Spleen (tissue), 11 donors: ENCODE data around the gene IL18RAP. TPM values are rescaled to one million over a fixed set of nuclear protein-coding genes. Genes with fewer than 3 reads are reported as not detected.
A peak's percentile ranks its signal among the peaks of the same experiment; 100 is the strongest.

Source experiments
- DNase-seq: peaks from one replicate; pipeline ENCODE4 v3.0.0-alpha.2; 2020
- H3K27ac ChIP-seq, 8 donors: fragments of 200-600 bp; sonication (generic) in 7 of 8; 1 replicate in 4 of 8; 2 replicates in 4 of 8; pipeline versions ENCODE4 v1.5.0 to v1.8.0; 2016 to 2021; ENCODE audit warnings: inconsistent platforms in 4 of 8, mild to moderate bottlenecking in 4 of 8, moderate library complexity in 1 of 8
- H3K27me3 ChIP-seq, 7 donors: fragments of 200-600 bp; sonication (generic) in 6 of 7; replicated peaks in 1 of 7; 1 replicate in 4 of 7; 2 replicates in 3 of 7; pipeline versions ENCODE4 v1.5.0 to v1.8.0; 2016 to 2021; ENCODE audit warnings: inconsistent platforms in 3 of 7, mild to moderate bottlenecking in 1 of 7
- H3K36me3 ChIP-seq, 6 donors: fragments of 200-600 bp; sonication (generic) in 5 of 6; 1 replicate in 4 of 6; 2 replicates in 2 of 6; pipeline versions ENCODE4 v1.5.0 to v1.8.0; 2016 to 2021; ENCODE audit warnings: inconsistent platforms in 2 of 6
- H3K4me1 ChIP-seq, 6 donors: fragments of 200-600 bp; sonication (generic) in 5 of 6; 1 replicate in 3 of 6; 2 replicates in 3 of 6; pipeline versions ENCODE4 v1.5.0 to v1.8.0; 2016 to 2021; ENCODE audit warnings: inconsistent platforms in 3 of 6
- H3K4me3 ChIP-seq, 8 donors: fragments of 200-600 bp; sonication (generic) in 7 of 8; 1 replicate in 4 of 8; 2 replicates in 4 of 8; pipeline versions ENCODE4 v1.5.0 to v1.8.0; 2016 to 2021; ENCODE audit warnings: inconsistent platforms in 4 of 8, mild to moderate bottlenecking in 4 of 8, moderate library complexity in 2 of 8
- H3K9me3 ChIP-seq, 8 donors: fragments of 200-600 bp; sonication (generic) in 7 of 8; 1 replicate in 4 of 8; 2 replicates in 4 of 8; pipeline versions ENCODE4 v1.5.0 to v1.8.0; 2016 to 2021; ENCODE audit warnings: inconsistent platforms in 4 of 8
- POLR2A ChIP-seq, 3 donors: fragments of 450-650 bp; IDR thresholded peaks; one replicate each; pipeline ENCODE4 v1.5.1; 2017; ENCODE audit warnings: antibody characterized with exemption in 3 of 3, mild to moderate bottlenecking in 1 of 3
- POLR2AphosphoS5 ChIP-seq, 3 donors: sonication (generic); formaldehyde crosslinking; IDR thresholded peaks; one replicate each; pipeline ENCODE4 v1.5.1; 2017; ENCODE audit warnings: antibody characterized with exemption in 3 of 3
- WGBS, 5 donors: extraction: QIAGEN DNeasy Blood & Tissue Kit in 3 of 5; methylation state at CpG; one replicate each; pipeline versions ENCODE4 v1.1.5 to v1.1.7; 2013 to 2018; 5-methylcytosine and 5-hydroxymethylcytosine counted together
- intact Hi-C: fragments of 100-400 bp; cut with DNase I; formaldehyde crosslinking; loops from one replicate; pipeline ENCODE4 v1.15.0; 2023; ENCODE audit warnings: low total_unique reads
- polyA plus RNA-seq, 3 donors: library from polyadenylated mRNA; stranded (reverse); fragments of 200-250 nt; gene quantifications; one replicate each; pipeline ENCODE4 v1.2.1, GENCODE V29; 2013
- total RNA-seq, 7 donors: library from RNA; depleted of rRNA in 3 of 7; stranded (reverse); fragments of >200 nt in 3 of 7; fragmentation: NEBNext Ultra II Directional in 4 of 7; extraction: Animal tissue kit (Norgen Biotek cat#: 25700) in 4 of 7; gene quantifications; one replicate each; pipeline versions ENCODE4 v1.1.0 to v1.2.1, GENCODE V29; 2016 to 2021
- TF ChIP-seq, protein P1 (sequence below), 11 experiments: fragments of 200-600 bp in 7 of 11; fragments of 450-650 bp in 4 of 11; sonication (generic) in 4 of 11; IDR thresholded peaks in 8 of 11; conservative IDR thresholded peaks in 3 of 11; 1 replicate in 7 of 11; 2 replicates in 4 of 11; pipeline versions ENCODE4 v1.4.0 to v1.8.0; 2016 to 2021; ENCODE audit warnings: antibody characterized with exemption in 11 of 11, inconsistent platforms in 4 of 11, mild to moderate bottlenecking in 1 of 11
- donor health status: healthy with polysubstance abuse.
- donor health status: DM: no; HTN: no; CAD: no; lungs with moderate emphysema.
- donor health status: DM: no; HTN: no; CAD: no.
- donor health status: Bipolar disorder and iron deficiency.
- donor health status: healthy.
- donor health status: DM: no; HTN: no; CAD: no.
- donor health status: DM: yes; HTN: yes; CAD: no.

Gene IL18RAP
- total and polyA plus RNA-seq, 10 donors = 1.5 to 145 (median 31.8) TPM

DNA sequence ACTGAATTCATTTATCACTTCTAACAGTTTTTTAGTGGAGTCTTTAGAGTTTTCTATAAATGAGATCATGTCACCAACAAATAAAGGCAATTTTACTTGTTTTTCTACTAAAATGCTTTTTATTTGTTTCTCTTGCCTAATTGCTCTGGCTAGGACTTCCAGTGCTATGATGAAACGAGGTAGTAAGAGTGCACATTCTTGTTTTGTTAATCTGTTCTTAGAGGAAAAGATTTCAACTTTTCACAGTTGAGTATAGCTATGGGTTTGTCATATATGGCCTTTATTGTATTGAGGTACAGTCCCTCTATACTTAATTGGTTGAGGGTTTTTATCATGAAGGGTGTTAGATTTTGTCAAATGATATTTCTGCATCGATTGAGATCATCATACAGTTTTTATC lies 5.6 kb downstream of the IL18RAP start:
- no peaks in the 10 kb centered on the region for H3K27me3 ChIP-seq
- 64 to 82% (median 72%) methylated on average over 2 of the region's 2 CpGs for WGBS, 5 donors

DNA sequence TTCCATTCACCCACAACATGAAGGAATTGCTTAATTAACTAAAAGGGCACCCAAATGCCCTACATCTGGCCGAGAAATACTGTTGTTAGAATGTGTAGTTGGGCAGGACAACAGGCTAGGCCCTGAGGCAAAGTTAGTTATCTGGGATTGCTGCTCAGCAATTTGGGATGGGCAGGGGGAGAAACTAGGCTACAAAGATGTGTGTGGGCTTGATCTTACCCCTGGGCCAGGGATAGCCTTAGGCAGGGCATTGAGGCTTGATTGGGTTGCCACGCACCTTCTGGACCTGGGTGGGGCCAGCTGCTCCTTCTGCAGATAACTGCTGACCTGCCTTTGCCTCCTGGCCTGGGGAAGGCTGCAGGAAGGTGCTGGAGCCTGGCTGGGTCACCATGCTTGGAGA lies 9.4 kb downstream of the IL18RAP start:
- Histone ChIP-seq H3K4me3 (no peak overlapping the region), H3K9me3 (no peaks in the 10 kb centered on the region), H3K4me1 (peaks cover 9 to 62% (median 20%) of the 10 kb centered on the region in 6 donors), H3K27me3 (no peaks in the 10 kb centered on the region), H3K27ac (peak overlapping the region in 3 of 8 donors; percentile 11 to 90 (median 29)), H3K36me3 (peaks cover 0 to 19% (median 0%) of the 10 kb centered on the region in 6 donors)
- DNase-seq = no peak
- 79 to 96% (median 93%) methylated on average over 2 of the region's 2 CpGs for WGBS, 5 donors
- intact Hi-C loops = no loop called here
- TF ChIP-seq POLR2AphosphoS5 (IDR thresholded peaks at IDR 0.05) (no peak), POLR2A (IDR thresholded peaks at IDR 0.05) (no peak)
- TF ChIP-seq, protein P1, sequence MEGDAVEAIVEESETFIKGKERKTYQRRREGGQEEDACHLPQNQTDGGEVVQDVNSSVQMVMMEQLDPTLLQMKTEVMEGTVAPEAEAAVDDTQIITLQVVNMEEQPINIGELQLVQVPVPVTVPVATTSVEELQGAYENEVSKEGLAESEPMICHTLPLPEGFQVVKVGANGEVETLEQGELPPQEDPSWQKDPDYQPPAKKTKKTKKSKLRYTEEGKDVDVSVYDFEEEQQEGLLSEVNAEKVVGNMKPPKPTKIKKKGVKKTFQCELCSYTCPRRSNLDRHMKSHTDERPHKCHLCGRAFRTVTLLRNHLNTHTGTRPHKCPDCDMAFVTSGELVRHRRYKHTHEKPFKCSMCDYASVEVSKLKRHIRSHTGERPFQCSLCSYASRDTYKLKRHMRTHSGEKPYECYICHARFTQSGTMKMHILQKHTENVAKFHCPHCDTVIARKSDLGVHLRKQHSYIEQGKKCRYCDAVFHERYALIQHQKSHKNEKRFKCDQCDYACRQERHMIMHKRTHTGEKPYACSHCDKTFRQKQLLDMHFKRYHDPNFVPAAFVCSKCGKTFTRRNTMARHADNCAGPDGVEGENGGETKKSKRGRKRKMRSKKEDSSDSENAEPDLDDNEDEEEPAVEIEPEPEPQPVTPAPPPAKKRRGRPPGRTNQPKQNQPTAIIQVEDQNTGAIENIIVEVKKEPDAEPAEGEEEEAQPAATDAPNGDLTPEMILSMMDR (IDR thresholded peaks at IDR 0.05 in 8 of 11, conservative IDR thresholded peaks at IDR 0.05 in 3 of 11) = no peak

More for the DNA sequence above, 5.6 kb downstream of the IL18RAP start:
- intact Hi-C loops = no loop called here
- no peak for TF ChIP-seq POLR2AphosphoS5 (IDR thresholded peaks at IDR 0.05)
- TF ChIP-seq, protein P1 (IDR thresholded peaks at IDR 0.05 in 8 of 11, conservative IDR thresholded peaks at IDR 0.05 in 3 of 11) = no peak
- TF ChIP-seq POLR2A (IDR thresholded peaks at IDR 0.05) = no peak
- Histone ChIP-seq H3K4me3 (peak overlapping the region in 2 of 8 donors; percentile 9 to 19), H3K4me1 (peaks cover 0 to 49% (median 11%) of the 10 kb centered on the region in 6 donors), H3K27ac (peak overlapping the region in 6 of 8 donors; percentile 21 to 90 (median 68)), H3K9me3 (no peaks in the 10 kb centered on the region), H3K36me3 (peaks cover 0 to 8% (median 0%) of the 10 kb centered on the region in 6 donors)
- DNase-seq = no peak

DNA sequence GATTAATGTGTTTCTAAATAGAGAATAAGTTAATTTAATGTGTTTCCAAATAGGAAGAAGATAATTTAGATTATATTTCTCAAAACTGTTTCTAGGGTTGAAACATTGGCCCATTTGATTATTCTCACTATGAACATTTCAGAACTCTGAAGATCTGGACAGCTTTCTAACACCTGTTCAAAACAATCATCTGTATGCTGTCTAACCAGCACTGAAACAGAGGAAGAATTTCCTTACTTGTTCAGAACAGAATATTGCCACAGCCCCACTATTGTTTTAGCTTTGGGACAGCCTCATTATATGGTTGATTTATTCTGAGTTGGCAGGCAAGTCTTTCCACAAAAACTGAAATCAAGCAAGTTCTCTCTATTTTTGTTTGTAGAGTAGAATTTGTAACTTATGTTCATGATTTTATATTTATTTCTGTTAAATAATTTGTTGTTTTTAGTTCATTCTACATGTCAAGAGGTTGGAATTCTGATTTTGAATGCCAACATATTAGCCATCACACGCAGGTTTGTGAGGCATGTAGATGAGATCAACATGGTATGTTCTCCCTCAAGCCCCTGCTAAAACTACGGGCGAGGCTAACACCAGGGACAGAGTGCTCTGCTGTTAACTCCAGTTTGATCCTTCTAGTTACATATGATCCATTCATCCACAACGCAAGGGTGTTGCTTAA lies 11.2 kb downstream of the IL18RAP start:
- Histone ChIP-seq H3K27me3 (no peaks in the 10 kb centered on the region), H3K4me1 (peaks cover 9 to 78% (median 21%) of the 10 kb centered on the region in 6 donors), H3K27ac (peak overlapping the region in 1 of 8 donors; percentile 84), H3K4me3 (no peak overlapping the region), H3K9me3 (no peaks in the 10 kb centered on the region), H3K36me3 (peaks cover 0 to 21% (median 0%) of the 10 kb centered on the region in 6 donors)
- intact Hi-C loops = no loop called here
- no peak for TF ChIP-seq POLR2AphosphoS5 (IDR thresholded peaks at IDR 0.05)
- TF ChIP-seq, protein P1 (IDR thresholded peaks at IDR 0.05 in 8 of 11, conservative IDR thresholded peaks at IDR 0.05 in 3 of 11) = no peak
- TF ChIP-seq POLR2A (IDR thresholded peaks at IDR 0.05) = no peak
- DNase-seq = no peak
- 95 to 97% (median 96%) methylated on average over 4 of the region's 4 CpGs for WGBS, 5 donors

DNA sequence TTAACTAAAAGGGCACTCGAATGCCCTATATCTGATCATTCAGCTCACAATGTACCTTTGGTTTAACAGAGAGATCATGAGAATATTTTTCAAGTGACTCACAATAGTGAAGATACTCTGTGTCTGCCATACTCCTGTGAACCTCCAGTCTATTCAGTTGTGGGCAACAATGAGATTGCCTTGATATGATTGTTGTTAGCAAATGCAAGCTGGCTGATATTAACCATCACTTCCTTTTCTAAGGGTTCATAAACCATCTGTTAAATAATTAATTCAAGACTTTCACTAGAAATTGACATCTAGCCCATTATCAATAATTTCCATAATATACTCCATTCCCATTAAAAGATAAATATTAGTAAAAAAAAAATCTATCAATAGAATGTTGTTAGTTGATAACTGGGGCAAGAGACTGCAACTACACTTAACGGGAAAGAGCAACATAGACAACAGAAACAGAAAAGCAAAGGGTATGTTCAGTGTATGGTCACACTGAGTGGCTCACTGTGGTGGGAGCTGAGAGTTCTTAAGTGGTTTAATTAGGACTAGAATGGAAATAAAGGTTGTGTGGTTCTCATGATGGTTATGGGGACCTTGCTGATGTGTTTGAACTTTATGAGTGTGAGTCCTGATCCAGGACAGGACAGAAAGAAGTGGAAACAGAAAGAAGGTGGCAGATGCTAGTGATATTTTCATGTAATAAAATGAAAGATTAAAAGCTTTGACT lies 11.9 kb downstream of the IL18RAP start:
- intact Hi-C loops = no loop called here
- TF ChIP-seq, protein P1 (IDR thresholded peaks at IDR 0.05 in 8 of 11, conservative IDR thresholded peaks at IDR 0.05 in 3 of 11) = no peak
- TF ChIP-seq POLR2A (IDR thresholded peaks at IDR 0.05) = no peak
- no peak for TF ChIP-seq POLR2AphosphoS5 (IDR thresholded peaks at IDR 0.05)

More for the DNA sequence above, 11.9 kb downstream of the IL18RAP start:
- Histone ChIP-seq H3K9me3 (no peaks in the 10 kb centered on the region), H3K36me3 (peaks cover 0 to 21% (median 0%) of the 10 kb centered on the region in 6 donors), H3K4me1 (peaks cover 9 to 76% (median 21%) of the 10 kb centered on the region in 6 donors), H3K27me3 (no peaks in the 10 kb centered on the region), H3K4me3 (no peak overlapping the region), H3K27ac (peak overlapping the region in 1 of 8 donors; percentile 84)
- DNase-seq = no peak
- 83 to 95% (median 92%) methylated on average over 2 of the region's 2 CpGs for WGBS, 5 donors
